OCI-LY3 (cell line): ENCODE data around the gene UGT2B15.
"Not testable (repeated sequence)": the region's sequence is repeated elsewhere in the genome, so short reads cannot be mapped to it uniquely, and the experiment has no call there.

ENCODE experiments used
- H2AFZ ChIP-seq: fragments of 200-600, 300-600 bp; shearing (Covaris generic); 2 replicates; pipeline ENCODE4 v1.6.0; 2014; ENCODE audit warnings: antibody characterized with exemption, low read depth, low read length
- H3K27ac ChIP-seq: fragments of 200-600, 300-600 bp; sonication (generic); 2 replicates; pipeline ENCODE4 v1.5.1; 2014; ENCODE audit warnings: mild to moderate bottlenecking, low read length, moderate library complexity, mixed read lengths
- H3K27me3 ChIP-seq: fragments of 200-600, 300-600 bp; sonication (generic); 2 replicates; pipeline ENCODE4 v1.6.1; 2014; ENCODE audit warnings: low read depth, low read length, mixed read lengths
- H3K36me3 ChIP-seq: fragments of 200-600, 300-600 bp; sonication (generic); replicated peaks from 2 replicates; pipeline ENCODE3; 2014; ENCODE audit warnings: low read depth, low read length, mixed read lengths
- H3K4me1 ChIP-seq: fragments of 300-600, 200-600 bp; sonication (generic); 2 replicates; pipeline ENCODE4 v1.6.1; 2014; ENCODE audit warnings: low read length, mixed read lengths
- H3K4me2 ChIP-seq: fragments of 200-600, 300-600 bp; sonication (generic); 2 replicates; pipeline ENCODE4 v1.6.1; 2014; ENCODE audit warnings: low read length, mixed read lengths
- H3K4me3 ChIP-seq: fragments of 300-600, 200-600 bp; sonication (generic); 2 replicates; pipeline ENCODE4 v1.5.1; 2014; ENCODE audit warnings: antibody characterized with exemption, mild to moderate bottlenecking, low read length, moderate library complexity
- H3K79me2 ChIP-seq: fragments of 300-600, 200-600 bp; shearing (Covaris generic); 2 replicates; pipeline ENCODE4 v1.6.1; 2014; ENCODE audit warnings: mild to moderate bottlenecking, low read length, mixed read lengths
- H3K9ac ChIP-seq: fragments of 300-600, 200-600 bp; shearing (Covaris generic); 2 replicates; pipeline ENCODE4 v1.6.0; 2014; ENCODE audit warnings: mild to moderate bottlenecking, low read length, moderate library complexity
- H3K9me3 ChIP-seq: fragments of 200-600, 300-600 bp; shearing (Covaris generic); 2 replicates; pipeline ENCODE4 v1.6.1; 2014; ENCODE audit warnings: low read length, mixed read lengths; ENCODE audit not compliant: insufficient read depth
- H4K20me1 ChIP-seq: fragments of 200-600, 300-600 bp; sonication (generic); 2 replicates; pipeline ENCODE4 v1.6.1; 2016; ENCODE audit warnings: low read length, mixed read lengths; ENCODE audit not compliant: insufficient read depth
- EZH2phosphoT487 ChIP-seq: fragments of 200-600 bp; shearing (Covaris generic); IDR thresholded peaks from 2 replicates; pipeline ENCODE4 v1.6.1; 2018; ENCODE audit warnings: antibody characterized with exemption, mixed run types, low read depth
- TF ChIP-seq, protein P1 (sequence below): fragments of 200-600, 300-600 bp; sonication (generic); IDR thresholded peaks from 2 replicates; pipeline ENCODE4 v1.5.1; 2014; ENCODE audit warnings: antibody characterized with exemption, low read length, low read depth

Gene UGT2B15

DNA sequence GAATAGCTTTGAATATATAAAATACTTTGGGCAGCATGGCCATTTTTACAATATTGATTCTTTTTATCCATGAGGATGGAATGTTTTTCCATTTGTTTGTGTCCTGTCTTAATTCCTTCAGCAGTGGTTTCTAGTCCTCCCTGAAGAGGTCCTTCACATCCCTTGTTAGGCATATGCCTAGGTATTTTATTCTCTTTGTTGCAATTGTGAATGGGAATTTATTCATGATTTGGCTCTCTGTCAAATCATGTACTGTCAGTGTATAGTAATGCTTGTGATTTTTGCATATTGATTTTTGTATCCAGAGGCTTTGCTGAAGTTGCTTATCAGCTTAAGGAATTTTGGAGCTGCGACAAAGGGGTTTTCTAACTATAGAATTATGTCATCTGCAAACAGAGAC is 18.5 kb downstream of the UGT2B15 start:
- no peak overlapping the region for H3K9ac ChIP-seq
- no peaks in the 10 kb centered on the region for H3K27me3 ChIP-seq
- no peak overlapping the region for H2AFZ ChIP-seq
- H4K20me1 ChIP-seq, result no peaks in the 10 kb centered on the region
- no peaks in the 10 kb centered on the region for H3K9me3 ChIP-seq
- H3K4me2 ChIP-seq, result no peak overlapping the region
- H3K36me3 ChIP-seq, result no peaks in the 10 kb centered on the region
- H3K4me3 ChIP-seq, result no peak overlapping the region
- no peak overlapping the region for H3K27ac ChIP-seq
- no peaks in the 10 kb centered on the region for H3K4me1 ChIP-seq
- no peaks in the 10 kb centered on the region for H3K79me2 ChIP-seq
- no peak for TF ChIP-seq EZH2phosphoT487
- TF ChIP-seq, protein P1, sequence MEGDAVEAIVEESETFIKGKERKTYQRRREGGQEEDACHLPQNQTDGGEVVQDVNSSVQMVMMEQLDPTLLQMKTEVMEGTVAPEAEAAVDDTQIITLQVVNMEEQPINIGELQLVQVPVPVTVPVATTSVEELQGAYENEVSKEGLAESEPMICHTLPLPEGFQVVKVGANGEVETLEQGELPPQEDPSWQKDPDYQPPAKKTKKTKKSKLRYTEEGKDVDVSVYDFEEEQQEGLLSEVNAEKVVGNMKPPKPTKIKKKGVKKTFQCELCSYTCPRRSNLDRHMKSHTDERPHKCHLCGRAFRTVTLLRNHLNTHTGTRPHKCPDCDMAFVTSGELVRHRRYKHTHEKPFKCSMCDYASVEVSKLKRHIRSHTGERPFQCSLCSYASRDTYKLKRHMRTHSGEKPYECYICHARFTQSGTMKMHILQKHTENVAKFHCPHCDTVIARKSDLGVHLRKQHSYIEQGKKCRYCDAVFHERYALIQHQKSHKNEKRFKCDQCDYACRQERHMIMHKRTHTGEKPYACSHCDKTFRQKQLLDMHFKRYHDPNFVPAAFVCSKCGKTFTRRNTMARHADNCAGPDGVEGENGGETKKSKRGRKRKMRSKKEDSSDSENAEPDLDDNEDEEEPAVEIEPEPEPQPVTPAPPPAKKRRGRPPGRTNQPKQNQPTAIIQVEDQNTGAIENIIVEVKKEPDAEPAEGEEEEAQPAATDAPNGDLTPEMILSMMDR, result no peak

DNA sequence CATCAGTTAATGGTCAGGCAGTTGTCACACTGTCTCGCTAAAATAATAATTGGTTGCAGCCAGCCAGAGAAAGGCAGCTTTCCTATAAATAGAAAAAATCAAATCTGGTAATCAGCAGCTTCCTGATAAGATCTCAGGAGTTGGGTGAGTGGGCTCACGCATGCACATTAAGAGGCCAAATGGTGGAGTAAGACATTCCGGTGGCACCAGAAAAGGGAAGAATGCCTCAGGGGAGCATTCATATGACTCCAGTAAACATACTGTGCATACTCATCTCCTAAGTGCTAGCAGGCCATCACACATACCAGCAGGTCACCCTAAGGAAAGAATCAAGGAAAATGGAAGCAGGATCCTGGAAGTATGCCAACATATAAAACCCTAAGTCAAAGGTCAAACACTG is 40.1 kb downstream of the UGT2B15 start:
- Histone ChIP-seq H3K36me3 (no peaks in the 10 kb centered on the region), H2AFZ (no peak overlapping the region), H3K27me3 (no peaks in the 10 kb centered on the region), H4K20me1 (no peaks in the 10 kb centered on the region), H3K9ac (no peak overlapping the region), H3K9me3 (no peaks in the 10 kb centered on the region), H3K79me2 (no peaks in the 10 kb centered on the region), H3K4me1 (no peaks in the 10 kb centered on the region), H3K4me3 (no peak overlapping the region), H3K4me2 (no peak overlapping the region), H3K27ac (no peak overlapping the region)
- TF ChIP-seq, protein P1, result no peak
- TF ChIP-seq EZH2phosphoT487, result no peak

DNA sequence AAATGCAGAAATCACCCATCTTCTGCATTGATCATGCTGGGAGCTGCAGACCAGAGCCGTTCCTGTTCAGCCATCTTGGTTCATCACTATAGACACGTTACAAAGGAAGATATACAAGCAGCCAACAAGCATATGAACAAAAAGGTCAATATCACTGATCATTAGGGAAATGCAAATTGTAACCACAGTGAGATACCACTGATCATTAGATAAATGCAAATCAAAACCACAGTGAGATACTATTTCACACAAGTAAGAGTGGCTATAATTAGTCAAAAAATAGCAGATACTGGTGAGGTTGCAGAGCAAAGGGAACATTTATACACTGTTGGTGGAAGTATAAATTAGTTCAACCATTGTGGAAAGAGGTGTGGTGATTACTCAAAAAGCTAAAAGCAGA is 47.7 kb downstream of the UGT2B15 start:
- H3K27me3 ChIP-seq, H3K27ac ChIP-seq, H3K9me3 ChIP-seq, H3K79me2 ChIP-seq, H2AFZ ChIP-seq, H3K4me1 ChIP-seq, H3K4me3 ChIP-seq, H4K20me1 ChIP-seq, H3K36me3 ChIP-seq, H3K9ac ChIP-seq, H3K4me2 ChIP-seq: not testable (repeated sequence)

DNA sequence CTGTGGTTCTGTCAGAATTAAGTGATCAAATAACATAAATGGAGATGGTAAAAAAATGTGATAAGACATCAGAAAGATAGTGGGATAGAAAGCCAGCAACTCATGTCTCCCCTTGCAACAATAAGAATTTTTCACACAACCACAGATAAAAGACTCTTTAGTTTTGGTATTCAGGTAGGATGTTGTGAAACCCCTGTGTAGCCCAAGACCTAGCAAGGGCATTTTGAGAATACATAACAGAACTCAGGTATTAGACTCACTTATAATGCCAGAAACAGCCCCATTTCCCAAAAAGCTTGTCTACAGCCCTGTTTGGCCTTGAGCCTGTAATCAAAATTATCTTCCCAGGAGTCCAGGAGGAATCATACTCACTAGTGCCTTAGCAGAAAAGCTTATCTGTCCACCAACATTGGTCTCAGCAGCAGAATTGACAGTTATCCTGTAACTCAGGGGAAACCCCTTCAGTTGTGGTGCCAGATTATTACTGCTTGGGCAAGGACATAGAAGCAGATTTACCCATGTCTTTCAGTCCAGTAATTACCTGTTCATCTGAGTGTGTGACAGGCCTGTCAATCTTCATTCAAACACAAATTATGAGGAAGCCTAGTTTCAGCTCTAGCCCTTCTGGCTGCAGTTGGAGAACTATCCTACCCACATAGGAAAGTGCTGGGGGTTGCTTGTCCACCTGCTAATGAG is 53.3 kb downstream of the UGT2B15 start:
- H3K4me3 ChIP-seq, result no peak overlapping the region
- no peaks in the 10 kb centered on the region for H3K36me3 ChIP-seq
- H3K4me2 ChIP-seq, result no peak overlapping the region
- no peaks in the 10 kb centered on the region for H3K79me2 ChIP-seq
- H3K27me3 ChIP-seq, result no peaks in the 10 kb centered on the region
- H3K9me3 ChIP-seq, result no peaks in the 10 kb centered on the region
- TF ChIP-seq EZH2phosphoT487, result no peak
- TF ChIP-seq, protein P1, result no peak
- no peak overlapping the region for H3K9ac ChIP-seq
- no peaks in the 10 kb centered on the region for H4K20me1 ChIP-seq
- H3K4me1 ChIP-seq, result no peaks in the 10 kb centered on the region
- no peak overlapping the region for H3K27ac ChIP-seq
- no peak overlapping the region for H2AFZ ChIP-seq
